ENCODE results near the gene NCEH1.

- TF ChIP-seq GATA2 (IDR thresholded peaks at IDR 0.05; ENCODE audit: low read depth, low read length) (no peak), GATA3 (IDR thresholded peaks at IDR 0.05; ENCODE audit: low read depth, low read length) (no peak)
These were observed 15.5 kb upstream of the NCEH1 start for GRCh38 chr3:172726380-172726779.

All from SH-SY5Y (cell line).